OCI-LY3 (cell line): Measurements from ENCODE around the gene PCNA.

Source experiments
- CTCF ChIP-seq: fragments of 200-600, 300-600 bp; sonication (generic); IDR thresholded peaks from 2 replicates; pipeline ENCODE4 v1.5.1; 2014; ENCODE audit warnings: antibody characterized with exemption, low read length, low read depth
- EZH2phosphoT487 ChIP-seq: fragments of 200-600 bp; shearing (Covaris generic); IDR thresholded peaks from 2 replicates; pipeline ENCODE4 v1.6.1; 2018; ENCODE audit warnings: antibody characterized with exemption, mixed run types, low read depth

GRCh38 chr20:5168651-5169396 is 49.1 kb upstream of the PCNA start:
- no peak for TF ChIP-seq CTCF
- no peak for TF ChIP-seq EZH2phosphoT487
